RWPE1 (cell line): ENCODE data around the gene TESPA1.

Experiments
- CTCF ChIA-PET: fragments of 350-600 bp; sonication (Branson Sonifier 250); formaldehyde crosslinking; extraction: SDS; loops from one replicate; lab custom pipeline; 2021; lab: Yijun Ruan, JAX
- POLR2A ChIA-PET: fragments of 400-600 bp; formaldehyde crosslinking; extraction: SDS; loops from one replicate; lab custom pipeline; 2020; ENCODE audit warnings: antibody characterized with exemption; ENCODE audit not compliant: low non-redundant PET; lab: Yijun Ruan, JAX
- DNase-seq: peaks from one replicate; pipeline ENCODE4 v3.0.0; 2012; ENCODE audit warnings: low spot score
- H3K27ac ChIP-seq: fragments of 450-650 bp; 2 replicates; pipeline ENCODE4 v1.5.1; 2017
- CTCF ChIP-seq: fragments of 450-650 bp; conservative IDR thresholded peaks from 2 replicates; pipeline ENCODE4 v1.5.1; 2017; ENCODE audit warnings: low read depth, mild to moderate bottlenecking

The TESPA1 gene

GRCh38 chr12:54924972-54925707 lies 59.4 kb downstream of the TESPA1 start:
- CTCF ChIA-PET, result no interaction called here
- no peak for DNase-seq
- no peak overlapping the region for H3K27ac ChIP-seq
- POLR2A ChIA-PET, result no interaction called here
- TF ChIP-seq CTCF, result no peak

DNA sequence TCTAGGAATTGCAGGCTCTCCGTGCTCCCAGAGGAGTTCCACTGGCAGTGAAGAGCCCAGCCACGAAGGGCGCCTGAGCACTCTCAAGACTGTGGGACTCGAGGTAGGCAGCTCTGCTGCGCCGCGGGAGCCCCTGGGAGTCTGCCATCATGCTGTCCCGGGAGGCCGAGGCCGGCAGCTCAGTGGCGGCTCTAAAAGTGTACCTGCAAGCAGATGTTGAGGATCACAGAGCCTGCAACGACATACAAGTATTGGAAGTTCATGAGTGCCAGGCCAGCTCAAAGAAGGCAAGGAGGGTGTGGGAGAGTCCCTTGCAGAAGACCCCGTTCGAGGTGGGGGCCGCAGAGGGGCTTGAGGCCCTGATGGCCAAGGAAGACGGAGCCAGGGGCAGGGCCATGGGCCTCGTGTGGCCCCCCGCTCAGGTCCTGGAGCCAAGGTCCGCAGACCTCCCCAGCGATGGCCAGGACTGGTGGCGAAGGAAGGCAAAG lies 67.5 kb downstream of the TESPA1 start:
- POLR2A ChIA-PET, result no interaction called here
- TF ChIP-seq CTCF, result no peak
- H3K27ac ChIP-seq, result no peak overlapping the region
- CTCF ChIA-PET, result interaction anchor here (0.6 kb wide), 1 partner anchor 43 kb away, joined by 3 read pairs; no protein-coding TSS in a partner anchor
- DNase-seq, result no peak
